Measurements from ENCODE around the gene POLL. TPM values are rescaled to one million over a fixed set of nuclear protein-coding genes. Genes with fewer than 3 reads are reported as not detected.
A peak's percentile ranks its signal among the peaks of the same experiment; 100 is the strongest.

Gene POLL
- total RNA-seq, 5 donors from 2014 or later (not counting 1 experiment from before 2014, with no cell fraction given): 27.1 to 52.6 (median 43.4) TPM

DNA sequence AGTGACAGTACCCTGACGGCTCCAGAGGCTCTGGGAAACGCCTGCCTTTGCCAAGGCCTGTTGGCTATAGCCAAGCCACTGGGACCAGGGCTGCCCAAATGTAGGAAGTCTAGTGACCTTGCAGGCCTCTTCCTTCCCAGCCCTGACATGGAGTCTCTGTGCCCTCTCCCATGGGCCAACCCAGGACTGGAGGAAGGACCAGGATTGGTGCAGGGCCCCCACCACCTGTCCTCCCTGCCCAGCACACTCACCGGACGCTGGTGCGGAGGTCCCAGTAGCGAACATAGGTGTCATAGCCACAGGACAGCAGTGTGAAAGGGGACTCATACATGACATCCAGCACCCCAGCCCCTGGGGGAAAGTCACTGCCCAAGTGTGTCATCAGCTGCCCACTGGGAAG, 24.0 kb upstream of the POLL start:
- CTCF ChIA-PET: no interaction called here
- H3K4me3 Mint-ChIP-seq: no peak overlapping the region
- no peak for ATAC-seq (replicated peaks in 1 of 4)
- no peak for DNase-seq
- H3K27me3 Mint-ChIP-seq: no peaks in the 10 kb centered on the region
- no peaks in the 10 kb centered on the region for H3K9me3 ChIP-seq
- H3K4me1 Mint-ChIP-seq: no peaks in the 10 kb centered on the region
- WGBS (ENCODE audit: insufficient coverage): 91% methylated on average over 4 of the region's 6 CpGs
- H3K4me3 ChIP-seq (ENCODE audit: control insufficient read depth in 1 of 2, extremely low read depth in 1 of 2, low read length in 1 of 2): no peak overlapping the region
- H3K27me3 ChIP-seq (replicated peaks in 1 of 2; ENCODE audit: control insufficient read depth in 2 of 2, extremely low read depth in 1 of 2, insufficient read depth in 2 of 2, low read length in 1 of 2): no peaks in the 10 kb centered on the region
- H3K36me3 ChIP-seq (ENCODE audit: control insufficient read depth in 2 of 2, extremely low read depth in 1 of 2, insufficient read depth in 1 of 2, low read length in 1 of 2): peaks cover 28 to 87% of the 10 kb centered on the region in 2 donors
- H3K27ac Mint-ChIP-seq: no peak overlapping the region
- H3K27ac ChIP-seq (ENCODE audit: low read length): no peak overlapping the region
- no peaks in the 10 kb centered on the region for H3K9me3 Mint-ChIP-seq
- POLR2A ChIA-PET: no interaction called here
- peaks cover 32% of the 10 kb centered on the region for H3K36me3 Mint-ChIP-seq
- no peaks in the 10 kb centered on the region for H3K4me1 ChIP-seq (ENCODE audit: control insufficient read depth in 1 of 2, extremely low read depth in 1 of 2, insufficient read depth in 2 of 2, low read length in 2 of 2)

DNA sequence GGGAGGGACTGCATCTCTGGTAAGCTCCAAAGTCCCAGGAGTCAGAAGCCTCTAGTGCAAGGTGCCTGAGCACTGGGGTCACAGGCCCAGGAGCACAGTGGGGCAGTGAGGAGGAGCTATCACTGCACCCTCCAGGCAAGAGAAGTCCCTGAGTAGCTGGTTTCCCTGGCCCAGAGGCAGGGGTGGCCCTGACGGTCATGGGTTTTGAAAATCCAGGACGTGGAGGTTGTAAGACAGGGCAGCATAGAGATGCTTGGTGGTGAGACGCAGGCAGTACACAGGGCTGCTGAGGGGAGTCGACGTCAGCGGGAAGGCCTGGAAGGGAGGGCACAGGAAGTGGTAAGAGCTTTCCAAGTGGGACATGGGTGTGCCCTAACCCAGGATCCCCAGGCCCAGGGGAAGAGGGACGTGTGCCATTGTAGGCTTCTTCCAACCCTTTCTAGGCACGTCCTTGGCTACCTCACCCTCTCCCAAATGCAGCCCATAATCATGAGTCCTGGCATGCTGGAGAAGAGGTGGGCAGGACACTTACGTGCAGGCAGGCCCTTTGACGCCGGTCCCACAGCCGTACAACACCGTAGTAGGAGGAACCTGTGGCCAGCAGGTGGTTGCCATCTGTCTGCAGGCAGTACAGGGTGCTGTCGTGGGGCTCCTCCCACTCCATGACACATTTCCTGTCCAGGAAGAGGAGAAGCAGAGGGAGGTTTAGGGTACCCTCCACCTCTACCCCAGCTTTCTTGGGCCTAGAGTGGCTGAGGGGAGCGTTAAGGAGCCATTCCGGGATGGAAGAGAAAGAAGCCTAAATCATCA, 23.2 kb upstream of the POLL start:
- no peak overlapping the region for H3K4me3 Mint-ChIP-seq
- H3K36me3 Mint-ChIP-seq: peaks cover 25% of the 10 kb centered on the region
- Histone ChIP-seq H3K27ac (ENCODE audit: low read length) (no peak overlapping the region), H3K27me3 (replicated peaks in 1 of 2; ENCODE audit: control insufficient read depth in 2 of 2, extremely low read depth in 1 of 2, insufficient read depth in 2 of 2, low read length in 1 of 2) (no peaks in the 10 kb centered on the region), H3K9me3 (no peaks in the 10 kb centered on the region), H3K4me3 (ENCODE audit: control insufficient read depth in 1 of 2, extremely low read depth in 1 of 2, low read length in 1 of 2) (no peak overlapping the region), H3K36me3 (ENCODE audit: control insufficient read depth in 2 of 2, extremely low read depth in 1 of 2, insufficient read depth in 1 of 2, low read length in 1 of 2) (peaks cover 25 to 87% of the 10 kb centered on the region in 2 donors), H3K4me1 (ENCODE audit: control insufficient read depth in 1 of 2, extremely low read depth in 1 of 2, insufficient read depth in 2 of 2, low read length in 2 of 2) (no peaks in the 10 kb centered on the region)
- peak in 2 of 4 experiments; percentile 32 to 37 for ATAC-seq (replicated peaks in 1 of 4)
- 82% methylated on average over 11 of the region's 16 CpGs for WGBS (ENCODE audit: insufficient coverage)
- H3K4me1 Mint-ChIP-seq: no peaks in the 10 kb centered on the region
- ChIA-PET POLR2A (no interaction called here), CTCF (no interaction called here)
- H3K9me3 Mint-ChIP-seq: no peaks in the 10 kb centered on the region
- H3K27ac Mint-ChIP-seq: peak overlapping the region in 1 of 2 donors; percentile 49
- H3K27me3 Mint-ChIP-seq: no peaks in the 10 kb centered on the region
- no peak for DNase-seq

DNA sequence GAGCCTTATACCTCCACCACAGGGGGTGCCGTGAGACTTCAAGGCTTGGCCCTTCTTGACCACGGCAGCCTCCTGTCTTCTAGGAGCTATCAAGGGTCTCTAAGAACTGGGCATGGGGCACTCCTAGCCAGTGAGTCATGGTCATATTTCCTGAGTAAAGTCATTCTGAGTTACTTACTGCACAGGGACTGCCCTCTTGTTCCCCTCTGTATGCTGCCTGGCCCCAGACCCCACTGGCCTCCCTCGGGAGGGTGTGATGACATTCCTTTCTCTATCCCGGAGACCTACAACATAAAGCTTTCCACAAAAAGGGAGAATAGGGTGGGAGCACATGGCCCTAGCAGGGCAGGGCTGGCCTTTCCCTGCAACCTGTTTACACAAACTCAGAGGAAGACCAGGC, 21.4 kb upstream of the POLL start:
- Mint-ChIP-seq H3K4me3 (no peak overlapping the region), H3K36me3 (peaks cover 27% of the 10 kb centered on the region)
- CTCF ChIA-PET: no interaction called here

DNA sequence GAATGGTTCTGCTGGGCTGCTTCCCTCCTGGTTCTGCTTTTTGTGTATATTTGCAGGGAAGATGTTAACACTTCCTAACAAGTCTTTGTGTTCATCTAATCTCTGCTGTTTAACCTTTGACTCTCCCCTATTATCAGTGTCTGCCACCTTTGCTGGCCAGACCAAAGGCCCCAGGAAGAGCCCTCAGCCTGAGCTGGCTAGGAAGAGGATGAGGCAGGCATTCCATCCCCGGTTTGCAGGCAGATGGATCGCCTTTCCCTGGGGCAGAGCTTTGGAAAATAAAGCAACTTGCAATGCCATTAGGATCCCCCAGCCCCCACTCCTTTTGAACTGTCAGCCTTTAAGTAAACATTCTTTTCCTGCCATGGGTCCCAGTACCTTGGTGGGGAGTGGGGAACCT, 19.1 kb upstream of the POLL start:
- CTCF ChIA-PET: no interaction called here
- Histone ChIP-seq H3K27me3 (replicated peaks in 1 of 2; ENCODE audit: control insufficient read depth in 2 of 2, extremely low read depth in 1 of 2, insufficient read depth in 2 of 2, low read length in 1 of 2) (no peaks in the 10 kb centered on the region), H3K27ac (ENCODE audit: low read length) (no peak overlapping the region), H3K4me1 (ENCODE audit: control insufficient read depth in 1 of 2, extremely low read depth in 1 of 2, insufficient read depth in 2 of 2, low read length in 2 of 2) (no peaks in the 10 kb centered on the region), H3K4me3 (ENCODE audit: control insufficient read depth in 1 of 2, extremely low read depth in 1 of 2, low read length in 1 of 2) (no peak overlapping the region), H3K9me3 (no peaks in the 10 kb centered on the region), H3K36me3 (ENCODE audit: control insufficient read depth in 2 of 2, extremely low read depth in 1 of 2, insufficient read depth in 1 of 2, low read length in 1 of 2) (peaks cover 13 to 59% of the 10 kb centered on the region in 2 donors)
- POLR2A ChIA-PET: no interaction called here
- H3K9me3 Mint-ChIP-seq: no peaks in the 10 kb centered on the region
- H3K27ac Mint-ChIP-seq: no peak overlapping the region
- no peaks in the 10 kb centered on the region for H3K27me3 Mint-ChIP-seq
- 100% methylated on average over 2 of the region's 2 CpGs for WGBS (ENCODE audit: insufficient coverage)
- no peaks in the 10 kb centered on the region for H3K4me1 Mint-ChIP-seq
- H3K36me3 Mint-ChIP-seq: peaks cover 27% of the 10 kb centered on the region
- ATAC-seq (replicated peaks in 1 of 4) (no peak), DNase-seq (no peak)
- H3K4me3 Mint-ChIP-seq: no peak overlapping the region

More for the DNA sequence above, 21.4 kb upstream of the POLL start:
- Mint-ChIP-seq H3K9me3 (no peaks in the 10 kb centered on the region), H3K27ac (no peak overlapping the region), H3K4me1 (no peaks in the 10 kb centered on the region), H3K27me3 (no peaks in the 10 kb centered on the region)
- Histone ChIP-seq H3K4me1 (ENCODE audit: control insufficient read depth in 1 of 2, extremely low read depth in 1 of 2, insufficient read depth in 2 of 2, low read length in 2 of 2) (no peaks in the 10 kb centered on the region), H3K9me3 (no peaks in the 10 kb centered on the region), H3K27me3 (replicated peaks in 1 of 2; ENCODE audit: control insufficient read depth in 2 of 2, extremely low read depth in 1 of 2, insufficient read depth in 2 of 2, low read length in 1 of 2) (no peaks in the 10 kb centered on the region), H3K4me3 (ENCODE audit: control insufficient read depth in 1 of 2, extremely low read depth in 1 of 2, low read length in 1 of 2) (no peak overlapping the region), H3K36me3 (ENCODE audit: control insufficient read depth in 2 of 2, extremely low read depth in 1 of 2, insufficient read depth in 1 of 2, low read length in 1 of 2) (peaks cover 23 to 76% of the 10 kb centered on the region in 2 donors), H3K27ac (ENCODE audit: low read length) (no peak overlapping the region)
- 94% methylated on average over 2 of the region's 4 CpGs for WGBS (ENCODE audit: insufficient coverage)
- POLR2A ChIA-PET: no interaction called here
- ATAC-seq (replicated peaks in 1 of 4) (no peak), DNase-seq (no peak)

DNA sequence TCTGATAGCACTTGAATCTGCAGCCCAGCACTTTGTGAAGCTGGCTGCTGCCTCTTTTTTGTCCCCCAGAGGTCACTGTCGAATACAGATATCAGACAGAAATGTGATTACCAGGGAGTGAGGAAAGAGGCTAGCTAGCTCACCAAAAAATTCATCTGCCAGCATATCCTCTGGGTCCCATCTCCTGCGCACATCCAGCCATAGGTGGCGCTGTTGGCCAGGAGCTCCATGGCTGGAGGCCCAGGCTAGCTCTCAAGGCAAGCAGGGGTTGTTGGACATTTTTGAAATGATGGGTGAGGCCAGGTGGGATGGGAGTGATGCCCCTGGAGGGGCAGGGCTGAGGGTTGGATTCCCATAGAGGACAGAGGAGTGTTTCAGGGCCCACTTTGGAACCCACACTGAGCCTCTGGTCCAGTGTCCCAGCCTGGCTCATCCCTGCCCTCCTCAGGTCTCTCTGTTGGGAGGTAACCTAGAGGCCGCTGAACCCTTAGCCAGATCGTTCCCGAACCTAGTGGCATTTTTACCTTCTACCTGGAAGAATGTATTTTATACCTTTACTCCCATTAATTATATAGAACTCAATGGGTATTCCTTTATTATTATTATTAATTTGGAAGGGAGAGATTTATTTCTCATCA, 14.8 kb upstream of the POLL start:
- Mint-ChIP-seq H3K9me3 (no peaks in the 10 kb centered on the region), H3K36me3 (peaks cover 7% of the 10 kb centered on the region), H3K4me1 (no peaks in the 10 kb centered on the region), H3K27me3 (no peaks in the 10 kb centered on the region), H3K4me3 (no peak overlapping the region), H3K27ac (no peak overlapping the region)
- Histone ChIP-seq H3K27me3 (replicated peaks in 1 of 2; ENCODE audit: control insufficient read depth in 2 of 2, extremely low read depth in 1 of 2, insufficient read depth in 2 of 2, low read length in 1 of 2) (no peaks in the 10 kb centered on the region), H3K36me3 (ENCODE audit: control insufficient read depth in 2 of 2, extremely low read depth in 1 of 2, insufficient read depth in 1 of 2, low read length in 1 of 2) (peaks cover 5 to 19% of the 10 kb centered on the region in 2 donors), H3K4me3 (ENCODE audit: control insufficient read depth in 1 of 2, extremely low read depth in 1 of 2, low read length in 1 of 2) (no peak overlapping the region), H3K9me3 (no peaks in the 10 kb centered on the region), H3K4me1 (ENCODE audit: control insufficient read depth in 1 of 2, extremely low read depth in 1 of 2, insufficient read depth in 2 of 2, low read length in 2 of 2) (no peaks in the 10 kb centered on the region), H3K27ac (ENCODE audit: low read length) (no peak overlapping the region)
- ChIA-PET CTCF (interaction anchor here in 1 of 2 donors (0.9 to 1.5 kb wide), 4 partner anchors 10 to 180 kb away, joined by 3 to 12 read pairs (median 3); partner anchors contain the start of gene NPM3), POLR2A (no interaction called here)
- ATAC-seq (replicated peaks in 1 of 4) (peak; percentile 52 to 79 (median 68)), DNase-seq (peak in 32 of 35 experiments; percentile 13 to 67 (median 42))
- 33% methylated on average over 1 of the region's 6 CpGs for WGBS (ENCODE audit: insufficient coverage)

DNA sequence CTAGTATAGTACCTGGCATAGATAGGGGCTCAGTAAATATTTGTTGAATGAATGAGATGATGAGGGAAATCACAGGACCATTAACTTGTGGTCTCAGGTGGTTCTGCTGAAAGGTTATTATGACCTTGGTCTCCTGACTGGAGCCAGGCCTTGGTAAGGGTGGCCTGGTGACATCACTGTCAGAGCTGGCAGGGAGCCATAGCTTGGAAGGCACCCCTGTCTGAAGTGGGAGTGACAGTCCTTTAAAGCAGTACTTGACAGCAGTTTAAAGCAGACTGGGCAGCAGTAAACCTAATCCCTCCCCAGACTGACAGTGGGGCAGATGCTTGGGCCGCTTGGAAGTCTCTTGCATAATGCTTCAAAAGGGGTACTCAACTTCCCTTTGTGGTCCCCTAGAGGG, 13.5 kb upstream of the POLL start:
- no peaks in the 10 kb centered on the region for H3K9me3 Mint-ChIP-seq
- Histone ChIP-seq H3K27ac (ENCODE audit: low read length) (no peak overlapping the region), H3K4me1 (ENCODE audit: control insufficient read depth in 1 of 2, extremely low read depth in 1 of 2, insufficient read depth in 2 of 2, low read length in 2 of 2) (no peaks in the 10 kb centered on the region), H3K4me3 (ENCODE audit: control insufficient read depth in 1 of 2, extremely low read depth in 1 of 2, low read length in 1 of 2) (no peak overlapping the region), H3K27me3 (replicated peaks in 1 of 2; ENCODE audit: control insufficient read depth in 2 of 2, extremely low read depth in 1 of 2, insufficient read depth in 2 of 2, low read length in 1 of 2) (no peaks in the 10 kb centered on the region), H3K36me3 (ENCODE audit: control insufficient read depth in 2 of 2, extremely low read depth in 1 of 2, insufficient read depth in 1 of 2, low read length in 1 of 2) (peaks cover 0 to 6% of the 10 kb centered on the region in 2 donors), H3K9me3 (no peaks in the 10 kb centered on the region)
- POLR2A ChIA-PET: no interaction called here
- no peaks in the 10 kb centered on the region for H3K27me3 Mint-ChIP-seq
- WGBS (ENCODE audit: insufficient coverage): no CpG with 5 or more reads among the region's 1 CpG
- H3K4me3 Mint-ChIP-seq: no peak overlapping the region
- DNase-seq: no peak
- no peak for ATAC-seq (replicated peaks in 1 of 4)
- H3K4me1 Mint-ChIP-seq: no peaks in the 10 kb centered on the region
- CTCF ChIA-PET: no interaction called here
- peaks cover 7% of the 10 kb centered on the region for H3K36me3 Mint-ChIP-seq
- no peak overlapping the region for H3K27ac Mint-ChIP-seq

All from T-cell (primary cell).